BLaER1 treated with 17β-estradiol and CSF1 and Interleukin-3, amounts not matched to agents 10 nM and 100 nM (cell line): ENCODE measurements around the gene PIK3R1.

Experiments
- H3K27ac ChIP-seq, 11 experiments: shearing (Covaris generic); formaldehyde crosslinking; 2 replicates each; pipeline ENCODE4 v1.8.1; 2022
- H3K27me3 ChIP-seq, 11 experiments: shearing (Covaris generic); formaldehyde crosslinking; 2 replicates each; pipeline ENCODE4 v1.8.1; 2022
- H3K36me3 ChIP-seq, 11 experiments: shearing (Covaris generic); formaldehyde crosslinking; 2 replicates each; pipeline ENCODE4 v1.8.1; 2022
- H3K4me1 ChIP-seq, 10 experiments: shearing (Covaris generic); formaldehyde crosslinking; 2 replicates each; pipeline ENCODE4 v1.8.1; 2022
- H3K4me2 ChIP-seq, 11 experiments: shearing (Covaris generic); formaldehyde crosslinking; 2 replicates each; pipeline ENCODE4 v1.8.1; 2022
- H3K4me3 ChIP-seq, 10 experiments: shearing (Covaris generic); formaldehyde crosslinking; 2 replicates each; pipeline ENCODE4 v1.8.1; 2022
- H3K9ac ChIP-seq, 11 experiments: shearing (Covaris generic); formaldehyde crosslinking; 2 replicates each; pipeline ENCODE4 v1.8.1; 2022
- H3K9me3 ChIP-seq, 11 experiments: shearing (Covaris generic); formaldehyde crosslinking; replicated peaks in 1 of 11; 2 replicates each; pipeline ENCODE4 v1.8.1; 2022
- H4K20me1 ChIP-seq, 11 experiments: shearing (Covaris generic); formaldehyde crosslinking; 2 replicates each; pipeline ENCODE4 v1.8.1; 2022
- Cebpa-rat ChIP-seq, 11 experiments: shearing (Covaris generic); IDR thresholded peaks; 2 replicates each; pipeline ENCODE4 v1.8.1; 2022

Gene PIK3R1

DNA sequence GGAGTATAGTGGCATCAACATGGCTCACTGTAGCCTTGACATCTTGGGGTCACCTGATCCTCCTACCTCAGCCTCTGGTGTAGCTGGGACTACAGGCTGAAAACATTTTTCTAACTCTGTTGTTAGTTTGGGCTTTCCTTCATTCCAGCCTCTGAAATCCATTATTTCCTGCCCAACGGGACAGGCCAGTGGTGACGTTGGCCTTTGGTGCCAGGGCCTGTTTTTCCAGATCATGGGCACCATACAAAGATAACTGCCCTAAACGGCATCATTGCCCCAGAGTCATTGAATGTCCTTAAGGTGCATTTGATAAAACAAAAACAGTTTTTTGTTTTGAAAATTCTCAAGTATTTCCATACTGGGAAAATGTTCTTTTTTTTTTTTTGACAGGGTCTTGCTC lies 32.1 kb downstream of the PIK3R1 start:
- Histone ChIP-seq H3K4me2 (peak overlapping the region in 2 of 11 experiments; percentile 36 to 66; a peak in 2 of 22 replicates), H4K20me1 (peaks cover 24 to 82% (median 31%) of the 10 kb centered on the region in 11 experiments; a peak in 16 of 22 replicates), H3K27me3 (no peaks in the 10 kb centered on the region), H3K36me3 (peaks cover 12 to 53% (median 21%) of the 10 kb centered on the region in 11 experiments; a peak in 18 of 22 replicates), H3K9me3 (peaks cover 0 to 18% (median 13%) of the 10 kb centered on the region in 11 experiments; a peak in 13 of 22 replicates), H3K4me3 (no peak overlapping the region), H3K27ac (no peak overlapping the region), H3K4me1 (peaks cover 52 to 80% (median 64%) of the 10 kb centered on the region in 10 experiments), H3K9ac (no peak overlapping the region)
- TF ChIP-seq Cebpa-rat (IDR thresholded peaks at IDR 0.05) = no peak

DNA sequence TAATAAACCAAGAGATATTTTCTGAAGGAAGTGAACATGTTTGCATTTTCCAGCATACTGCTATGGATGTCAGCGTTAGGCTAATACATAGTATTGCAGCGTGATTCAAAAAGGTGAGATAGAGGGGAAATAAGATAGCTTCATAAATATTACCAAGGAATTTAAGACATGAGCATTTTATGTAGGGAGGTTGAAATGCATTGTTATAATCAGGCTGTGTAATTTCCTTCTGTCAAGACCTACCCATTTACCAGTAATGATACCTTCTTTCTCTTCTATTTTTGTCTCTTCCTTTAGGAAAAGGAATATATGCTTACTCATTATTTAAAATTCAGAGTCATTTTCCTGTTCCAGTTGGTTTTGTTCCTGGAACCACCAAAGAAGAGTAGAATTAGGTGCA lies 33.3 kb downstream of the PIK3R1 start:
- Histone ChIP-seq H3K4me2 (peak overlapping the region in 6 of 11 experiments; percentile 8 to 66 (median 48); a peak in 11 of 22 replicates), H3K9ac (no peak overlapping the region), H3K36me3 (peaks cover 12 to 63% (median 23%) of the 10 kb centered on the region in 11 experiments; a peak in 18 of 22 replicates), H4K20me1 (peaks cover 34 to 94% (median 44%) of the 10 kb centered on the region in 11 experiments; a peak in 17 of 22 replicates), H3K4me1 (peaks cover 40 to 72% (median 53%) of the 10 kb centered on the region in 10 experiments), H3K27me3 (no peaks in the 10 kb centered on the region), H3K9me3 (peaks cover 0 to 18% (median 13%) of the 10 kb centered on the region in 11 experiments; a peak in 13 of 22 replicates), H3K4me3 (no peak overlapping the region), H3K27ac (no peak overlapping the region)
- TF ChIP-seq Cebpa-rat (IDR thresholded peaks at IDR 0.05) = no peak

DNA sequence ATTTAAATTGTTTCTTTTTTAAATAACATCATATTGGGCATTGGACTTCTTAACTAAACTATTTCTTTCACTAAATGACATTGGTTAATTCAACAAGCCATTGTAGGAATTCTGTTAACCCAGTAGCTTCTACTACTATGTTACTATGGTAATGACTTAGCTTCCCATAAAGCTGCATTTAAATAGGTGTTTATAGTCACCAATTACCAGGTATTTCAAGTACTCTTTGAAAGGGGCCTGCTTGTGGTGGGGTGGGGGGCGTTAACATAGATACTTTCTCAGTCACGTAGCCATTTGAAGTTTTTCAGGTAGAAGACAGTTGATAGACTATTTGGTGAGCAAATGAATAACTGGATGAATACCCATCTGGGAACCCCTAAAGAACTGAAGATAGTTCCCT lies 34.0 kb downstream of the PIK3R1 start:
- Histone ChIP-seq H3K36me3 (peaks cover 12 to 60% (median 22%) of the 10 kb centered on the region in 11 experiments; a peak in 18 of 22 replicates), H3K9me3 (peaks cover 0 to 18% (median 13%) of the 10 kb centered on the region in 11 experiments; a peak in 13 of 22 replicates), H3K9ac (no peak overlapping the region), H3K4me1 (peaks cover 37 to 67% (median 51%) of the 10 kb centered on the region in 10 experiments), H3K4me3 (no peak overlapping the region), H4K20me1 (peaks cover 41 to 99% (median 50%) of the 10 kb centered on the region in 11 experiments; a peak in 17 of 22 replicates), H3K27me3 (no peaks in the 10 kb centered on the region), H3K27ac (peak overlapping the region in 3 of 11 experiments; percentile 48 to 55 (median 48); a peak in 3 of 22 replicates), H3K4me2 (peak overlapping the region; percentile 43 to 76 (median 58); a peak in 19 of 22 replicates)
- no peak for TF ChIP-seq Cebpa-rat (IDR thresholded peaks at IDR 0.05)

DNA sequence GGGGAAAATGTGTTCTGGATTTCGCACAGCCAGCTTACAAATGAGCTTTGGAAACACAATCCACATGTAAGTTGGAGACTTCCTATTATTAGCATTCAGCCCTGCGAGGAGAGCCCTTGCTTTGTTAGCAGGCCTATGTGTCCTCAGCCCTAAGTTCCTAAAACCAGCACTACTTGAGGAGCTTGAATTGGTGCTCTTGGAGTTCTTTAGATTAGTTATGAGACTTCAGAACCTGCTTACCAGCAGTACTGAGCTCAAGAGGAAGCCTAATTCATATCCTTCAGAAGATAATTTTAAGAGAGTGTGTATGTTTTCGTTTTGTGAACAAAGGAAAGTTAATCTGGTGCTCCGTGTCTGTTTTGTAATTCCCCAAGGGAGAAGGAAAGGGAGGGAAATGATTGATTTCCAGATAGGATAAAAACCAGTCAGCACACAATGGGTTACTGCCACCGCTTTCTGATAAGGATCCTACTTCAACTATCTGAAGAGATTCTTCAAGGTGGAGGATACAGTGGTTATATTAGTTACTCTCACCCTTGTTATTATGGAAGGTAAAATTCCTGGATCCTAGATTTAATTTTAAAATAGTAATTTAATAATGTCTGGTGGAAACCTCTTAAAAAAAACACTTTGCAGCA lies 35.2 kb downstream of the PIK3R1 start:
- Histone ChIP-seq H4K20me1 (peaks cover 53 to 100% (median 62%) of the 10 kb centered on the region in 11 experiments; a peak in 18 of 22 replicates), H3K9ac (peak overlapping the region in 2 of 11 experiments; percentile 2 to 46; a peak in 2 of 22 replicates), H3K4me2 (peak overlapping the region; percentile 43 to 76 (median 58)), H3K27ac (peak overlapping the region in 9 of 11 experiments; percentile 17 to 55 (median 39); a peak in 17 of 22 replicates), H3K36me3 (peaks cover 7 to 48% (median 19%) of the 10 kb centered on the region in 11 experiments; a peak in 17 of 22 replicates), H3K4me3 (no peak overlapping the region), H3K27me3 (no peaks in the 10 kb centered on the region), H3K4me1 (peaks cover 44 to 76% (median 60%) of the 10 kb centered on the region in 10 experiments), H3K9me3 (peaks cover 0 to 18% (median 8%) of the 10 kb centered on the region in 11 experiments; a peak in 13 of 22 replicates)
- TF ChIP-seq Cebpa-rat (IDR thresholded peaks at IDR 0.05) = no peak

DNA sequence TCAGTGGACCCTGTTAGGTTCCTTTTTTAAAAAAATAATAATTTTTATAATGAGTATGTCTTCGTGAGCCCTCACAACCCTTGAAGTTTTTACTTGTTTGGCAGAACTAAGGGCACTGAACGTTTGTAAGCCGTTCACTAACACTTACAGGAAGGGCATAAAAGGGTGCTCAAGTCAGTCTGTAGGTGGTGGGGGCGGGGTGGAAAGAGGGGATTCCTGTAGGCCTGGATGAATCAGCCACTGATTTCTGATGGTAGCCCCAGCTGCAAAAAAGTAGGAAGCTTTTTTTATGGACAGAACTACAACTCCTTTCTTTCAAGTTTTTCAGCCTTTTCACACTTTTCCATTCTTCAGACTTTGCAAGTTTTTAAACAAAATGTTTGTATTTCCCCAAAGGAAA lies 35.8 kb downstream of the PIK3R1 start:
- Histone ChIP-seq H3K36me3 (peaks cover 2 to 42% (median 15%) of the 10 kb centered on the region in 11 experiments; a peak in 16 of 22 replicates), H3K9me3 (peaks cover 0 to 12% (median 3%) of the 10 kb centered on the region in 11 experiments; a peak in 12 of 22 replicates), H3K4me3 (no peak overlapping the region), H3K9ac (peak overlapping the region in 3 of 11 experiments; percentile 4 to 46 (median 27); a peak in 4 of 22 replicates), H3K4me2 (peak overlapping the region; percentile 43 to 76 (median 58)), H4K20me1 (peaks cover 56 to 100% (median 68%) of the 10 kb centered on the region in 11 experiments; a peak in 18 of 22 replicates), H3K4me1 (peaks cover 49 to 79% (median 63%) of the 10 kb centered on the region in 10 experiments), H3K27me3 (no peaks in the 10 kb centered on the region), H3K27ac (peak overlapping the region in 10 of 11 experiments; percentile 4 to 55 (median 36); a peak in 16 of 22 replicates)
- TF ChIP-seq Cebpa-rat (IDR thresholded peaks at IDR 0.05) = no peak

DNA sequence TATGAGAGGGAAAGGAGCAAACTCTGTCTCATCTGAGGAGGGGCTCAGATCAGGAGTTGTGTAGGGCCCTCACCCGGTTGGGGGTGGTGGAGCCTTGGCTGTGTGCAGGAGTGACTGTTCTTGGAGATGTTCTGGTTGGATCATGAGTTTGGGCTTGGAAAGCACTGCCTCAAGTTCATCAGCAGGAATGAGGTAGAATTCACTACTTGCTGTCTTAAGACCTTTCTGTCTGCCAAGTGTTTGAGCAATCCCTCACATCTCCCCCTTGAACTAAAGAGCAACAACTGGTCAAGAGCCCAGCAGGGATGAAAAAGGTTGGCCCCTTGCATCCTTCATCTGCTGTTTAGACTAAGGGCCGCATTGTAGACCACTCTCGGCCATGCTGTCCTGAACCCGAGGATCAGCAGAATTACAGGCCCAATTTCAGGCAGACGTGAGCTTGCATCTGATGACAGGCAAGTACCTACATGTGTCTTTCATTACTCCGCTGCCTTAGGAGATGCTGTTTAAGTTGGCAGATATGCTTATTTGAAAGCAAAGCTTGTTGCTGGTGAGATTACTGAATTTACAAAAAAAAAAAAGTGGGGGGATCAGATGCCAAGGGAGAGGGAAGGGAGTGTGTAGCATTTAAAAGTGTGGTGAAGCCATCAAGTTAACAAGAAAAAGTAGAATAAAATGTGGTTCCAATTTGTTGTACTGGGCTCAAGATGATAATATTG lies 36.4 kb downstream of the PIK3R1 start:
- Histone ChIP-seq H3K4me3 (no peak overlapping the region), H4K20me1 (peaks cover 62 to 100% (median 74%) of the 10 kb centered on the region in 11 experiments; a peak in 19 of 22 replicates), H3K9me3 (peaks cover 0 to 7% (median 0%) of the 10 kb centered on the region in 11 experiments; a peak in 1 of 22 replicates), H3K4me2 (peak overlapping the region; percentile 43 to 76 (median 58)), H3K27ac (peak overlapping the region in 10 of 11 experiments; percentile 4 to 55 (median 36); a peak in 15 of 22 replicates), H3K36me3 (peaks cover 7 to 40% (median 16%) of the 10 kb centered on the region in 11 experiments; a peak in 21 of 22 replicates), H3K27me3 (no peaks in the 10 kb centered on the region), H3K9ac (peak overlapping the region in 3 of 11 experiments; percentile 4 to 46 (median 27); a peak in 4 of 22 replicates), H3K4me1 (peaks cover 49 to 84% (median 66%) of the 10 kb centered on the region in 10 experiments)
- TF ChIP-seq Cebpa-rat (IDR thresholded peaks at IDR 0.05) = no peak

DNA sequence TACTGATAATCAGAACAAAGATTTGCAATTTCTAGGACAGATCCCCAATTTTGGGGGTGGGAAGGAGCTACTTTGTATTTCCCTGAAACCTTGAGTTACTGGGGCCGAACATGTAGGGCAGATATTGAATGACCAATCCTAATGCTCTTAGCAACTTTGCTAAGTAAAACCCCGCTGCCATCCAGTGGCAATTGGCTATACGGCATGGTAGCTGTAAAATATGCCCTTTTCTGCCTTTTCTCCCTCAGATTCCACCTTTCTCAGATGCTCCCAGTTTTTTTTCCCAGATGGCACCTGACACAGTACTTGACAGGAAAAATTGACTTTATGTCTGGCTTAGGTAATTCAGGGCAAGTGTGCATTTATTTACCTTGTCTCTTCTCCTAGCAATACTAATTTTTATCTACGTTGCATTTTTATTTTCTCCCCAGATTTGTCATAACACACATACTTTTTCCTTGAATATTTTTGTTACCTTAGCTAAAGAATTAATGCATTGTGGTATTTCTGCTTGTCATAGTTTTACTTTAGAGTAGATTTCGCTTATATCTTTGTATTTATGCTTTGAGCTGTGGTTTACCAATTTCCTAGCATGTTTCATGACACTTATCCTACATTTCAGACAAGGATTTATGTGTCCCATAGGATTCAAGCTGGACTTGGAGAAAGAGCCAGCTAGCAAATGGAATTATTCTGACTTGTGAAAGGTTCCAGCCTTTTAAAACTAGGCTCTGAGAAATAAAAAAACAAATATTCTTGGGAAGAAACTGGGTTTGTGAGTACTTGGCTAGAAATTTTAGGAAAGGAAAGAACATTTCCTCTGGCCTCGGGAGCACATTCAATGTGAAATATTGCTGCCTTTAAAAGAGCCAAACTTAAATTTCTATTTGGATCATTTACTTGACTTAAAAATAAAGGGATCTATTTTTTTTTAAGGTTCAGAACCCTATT lies 37.4 kb downstream of the PIK3R1 start:
- H3K9me3 ChIP-seq = no peaks in the 10 kb centered on the region

More for the DNA sequence above, 37.4 kb downstream of the PIK3R1 start:
- Histone ChIP-seq H3K27me3 (no peaks in the 10 kb centered on the region), H3K36me3 (peaks cover 9 to 40% (median 17%) of the 10 kb centered on the region in 11 experiments; a peak in 18 of 22 replicates), H4K20me1 (peaks cover 71 to 100% (median 81%) of the 10 kb centered on the region in 11 experiments; a peak in 19 of 22 replicates), H3K27ac (no peak overlapping the region), H3K4me3 (no peak overlapping the region), H3K4me1 (peaks cover 49 to 89% (median 62%) of the 10 kb centered on the region in 10 experiments), H3K4me2 (peak overlapping the region in 6 of 11 experiments; percentile 43 to 66 (median 59); a peak in 8 of 22 replicates), H3K9ac (peak overlapping the region in 1 of 11 experiments; percentile 4; a peak in 1 of 22 replicates)
- no peak for TF ChIP-seq Cebpa-rat (IDR thresholded peaks at IDR 0.05)
